ENCODE data around the gene TNIP3.

- TF ChIP-seq POLR2A (IDR thresholded peaks at IDR 0.05) (no peak), POLR2AphosphoS5 (IDR thresholded peaks at IDR 0.05) (no peak)
- TF ChIP-seq, protein P1, sequence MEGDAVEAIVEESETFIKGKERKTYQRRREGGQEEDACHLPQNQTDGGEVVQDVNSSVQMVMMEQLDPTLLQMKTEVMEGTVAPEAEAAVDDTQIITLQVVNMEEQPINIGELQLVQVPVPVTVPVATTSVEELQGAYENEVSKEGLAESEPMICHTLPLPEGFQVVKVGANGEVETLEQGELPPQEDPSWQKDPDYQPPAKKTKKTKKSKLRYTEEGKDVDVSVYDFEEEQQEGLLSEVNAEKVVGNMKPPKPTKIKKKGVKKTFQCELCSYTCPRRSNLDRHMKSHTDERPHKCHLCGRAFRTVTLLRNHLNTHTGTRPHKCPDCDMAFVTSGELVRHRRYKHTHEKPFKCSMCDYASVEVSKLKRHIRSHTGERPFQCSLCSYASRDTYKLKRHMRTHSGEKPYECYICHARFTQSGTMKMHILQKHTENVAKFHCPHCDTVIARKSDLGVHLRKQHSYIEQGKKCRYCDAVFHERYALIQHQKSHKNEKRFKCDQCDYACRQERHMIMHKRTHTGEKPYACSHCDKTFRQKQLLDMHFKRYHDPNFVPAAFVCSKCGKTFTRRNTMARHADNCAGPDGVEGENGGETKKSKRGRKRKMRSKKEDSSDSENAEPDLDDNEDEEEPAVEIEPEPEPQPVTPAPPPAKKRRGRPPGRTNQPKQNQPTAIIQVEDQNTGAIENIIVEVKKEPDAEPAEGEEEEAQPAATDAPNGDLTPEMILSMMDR (IDR thresholded peaks at IDR 0.05): no peak
These were observed 45.8 kb downstream of the TNIP3 start for GRCh38 chr4:121118344-121118743.
